PC-9 (cell line): ENCODE data around the gene MLEC. TPM values are rescaled to one million over a fixed set of nuclear protein-coding genes. Genes with fewer than 3 reads are reported as not detected.

Experiments
- BruUV-seq: library from RNA; stranded (reverse); fragments of 400-500 nt; replicated peaks from 2 replicates; lab custom pipeline; 2021; lab: Mats Ljungman, UMichigan
- CTCF ChIA-PET: fragments of 300-600 bp; sonication (Branson Sonifier 250); formaldehyde crosslinking; loops from one replicate; lab custom pipeline; 2022; ENCODE audit warnings: antibody characterized with exemption; lab: Charles Lee
- POLR2A ChIA-PET: fragments of 300-600 bp; sonication (Branson Sonifier 250); formaldehyde crosslinking; loops from one replicate; lab custom pipeline; 2022; ENCODE audit warnings: antibody characterized with exemption; ENCODE audit not compliant: unreplicated experiment; lab: Charles Lee
- DNase-seq, 2 experiments: peaks; one replicate each; pipeline versions ENCODE4 v3.0.0 to v3.0.0-alpha.2; 2015 to 2022; ENCODE audit warnings: mixed read lengths in 1 of 2
- H2AFZ ChIP-seq: fragments of 200-600 bp; sonication (generic); 2 replicates; pipeline ENCODE4 v1.8.1; 2017; ENCODE audit warnings: antibody characterized with exemption
- H3F3A ChIP-seq: fragments of 200-600 bp; sonication (generic); 2 replicates; pipeline ENCODE4 v1.8.1; 2017; ENCODE audit warnings: antibody characterized with exemption, mild to moderate bottlenecking, low read depth; ENCODE audit not compliant: insufficient read depth
- H3K27ac ChIP-seq: fragments of 200-600 bp; sonication (generic); 2 replicates; pipeline ENCODE4 v1.6.1; 2016; ENCODE audit warnings: mixed run types
- H3K27me3 ChIP-seq: fragments of 200-600 bp; sonication (generic); 2 replicates; pipeline ENCODE4 v1.6.1; 2016; ENCODE audit warnings: low read depth, mixed run types; ENCODE audit not compliant: insufficient read depth
- H3K36me3 ChIP-seq: fragments of 200-600 bp; sonication (generic); 2 replicates; pipeline ENCODE4 v1.6.1; 2016; ENCODE audit warnings: low read depth, mixed run types
- H3K4me1 ChIP-seq: fragments of 200-600 bp; sonication (generic); replicated peaks from 2 replicates; pipeline ENCODE4 v1.6.1; 2016; ENCODE audit warnings: mixed run types; ENCODE audit not compliant: insufficient read depth
- H3K4me2 ChIP-seq: fragments of 200-600 bp; sonication (generic); 2 replicates; pipeline ENCODE4 v1.6.1; 2017; ENCODE audit warnings: mixed run types
- H3K4me3 ChIP-seq: fragments of 200-600 bp; sonication (generic); 2 replicates; pipeline ENCODE4 v1.6.1; 2016; ENCODE audit warnings: mixed run types
- H3K79me2 ChIP-seq: fragments of 200-600 bp; sonication (generic); 2 replicates; pipeline ENCODE4 v1.6.1; 2017; ENCODE audit warnings: low read depth, mixed run types
- H3K9me2 ChIP-seq: fragments of 200-600 bp; sonication (generic); 2 replicates; pipeline ENCODE4 v1.8.1; 2017; ENCODE audit warnings: mild to moderate bottlenecking; ENCODE audit not compliant: insufficient read depth
- H3K9me3 ChIP-seq: fragments of 200-600 bp; sonication (generic); 2 replicates; pipeline ENCODE4 v1.8.1; 2016; ENCODE audit warnings: low read depth; ENCODE audit not compliant: insufficient read depth
- H4K20me1 ChIP-seq: fragments of 200-600 bp; sonication (generic); 2 replicates; pipeline ENCODE4 v1.8.1; 2017; ENCODE audit not compliant: insufficient read depth
- EZH2 ChIP-seq: fragments of 200-600 bp; sonication (generic); IDR thresholded peaks from 2 replicates; pipeline ENCODE4 v1.8.0; 2017; ENCODE audit warnings: antibody characterized with exemption, low read depth
- intact Hi-C: fragments of 100-400 bp; cut with micrococcal nuclease; formaldehyde crosslinking; loops from one replicate; pipeline ENCODE4 v1.10.0; 2022; ENCODE audit not compliant: unreplicated experiment
- total RNA-seq: library from RNA; stranded (reverse); gene quantifications from 2 replicates; pipeline ENCODE4 v1.2.3, GENCODE V29; 2021
- TF ChIP-seq, protein P1 (sequence below): fragments of 200-600 bp; sonication (generic); conservative IDR thresholded peaks from 2 replicates; pipeline ENCODE4 v1.6.1; 2017; ENCODE audit warnings: mixed run types, antibody characterized with exemption, mild to moderate bottlenecking, moderate library complexity

MLEC gene
- total RNA-seq, 1 experiment from 2014 or later = 131 TPM

DNA sequence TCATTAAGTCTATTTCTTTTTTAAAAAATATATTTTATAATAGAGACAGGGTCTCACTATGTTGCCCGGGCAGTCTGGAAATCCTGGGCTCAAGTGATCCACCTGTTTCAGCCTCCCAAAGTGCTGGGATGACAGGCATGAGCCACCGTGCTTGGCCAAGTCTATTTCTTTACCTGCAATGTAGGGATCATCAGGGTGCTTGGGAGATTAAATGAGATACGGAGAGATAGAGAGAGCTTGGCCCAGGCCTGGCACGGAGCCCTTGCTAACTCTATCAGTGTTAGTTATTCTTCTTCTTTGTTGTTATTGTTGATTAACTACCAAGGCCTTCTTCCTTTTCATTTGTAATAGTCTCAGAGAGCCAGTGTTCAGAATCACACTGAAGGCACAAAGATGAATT, 43.4 kb upstream of the MLEC start:
- Histone ChIP-seq H3K4me2 (no peak overlapping the region), H2AFZ (no peak overlapping the region), H3K36me3 (no peaks in the 10 kb centered on the region), H3K27ac (no peak overlapping the region), H3F3A (0 out of 2 replicates have a peak, but pooled peaks cover 4% of the 10 kb centered on the region), H3K27me3 (peaks cover 27% of the 10 kb centered on the region), H3K9me3 (no peaks in the 10 kb centered on the region), H3K4me3 (no peak overlapping the region), H3K79me2 (no peaks in the 10 kb centered on the region), H4K20me1 (no peaks in the 10 kb centered on the region; the same call in 1 of the 2 replicates), H3K9me2 (no peaks in the 10 kb centered on the region), H3K4me1 (peaks cover 5% of the 10 kb centered on the region)
- DNase-seq = no peak
- BruUV-seq = no TSS peak
- intact Hi-C loops = loop anchor here (10.0 kb wide), 1 partner anchor 289 kb away; no protein-coding TSS in a partner anchor
- TF ChIP-seq EZH2 = no peak
- TF ChIP-seq, protein P1, sequence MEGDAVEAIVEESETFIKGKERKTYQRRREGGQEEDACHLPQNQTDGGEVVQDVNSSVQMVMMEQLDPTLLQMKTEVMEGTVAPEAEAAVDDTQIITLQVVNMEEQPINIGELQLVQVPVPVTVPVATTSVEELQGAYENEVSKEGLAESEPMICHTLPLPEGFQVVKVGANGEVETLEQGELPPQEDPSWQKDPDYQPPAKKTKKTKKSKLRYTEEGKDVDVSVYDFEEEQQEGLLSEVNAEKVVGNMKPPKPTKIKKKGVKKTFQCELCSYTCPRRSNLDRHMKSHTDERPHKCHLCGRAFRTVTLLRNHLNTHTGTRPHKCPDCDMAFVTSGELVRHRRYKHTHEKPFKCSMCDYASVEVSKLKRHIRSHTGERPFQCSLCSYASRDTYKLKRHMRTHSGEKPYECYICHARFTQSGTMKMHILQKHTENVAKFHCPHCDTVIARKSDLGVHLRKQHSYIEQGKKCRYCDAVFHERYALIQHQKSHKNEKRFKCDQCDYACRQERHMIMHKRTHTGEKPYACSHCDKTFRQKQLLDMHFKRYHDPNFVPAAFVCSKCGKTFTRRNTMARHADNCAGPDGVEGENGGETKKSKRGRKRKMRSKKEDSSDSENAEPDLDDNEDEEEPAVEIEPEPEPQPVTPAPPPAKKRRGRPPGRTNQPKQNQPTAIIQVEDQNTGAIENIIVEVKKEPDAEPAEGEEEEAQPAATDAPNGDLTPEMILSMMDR = no peak
- POLR2A ChIA-PET = no interaction called here
- CTCF ChIA-PET = no interaction called here

DNA sequence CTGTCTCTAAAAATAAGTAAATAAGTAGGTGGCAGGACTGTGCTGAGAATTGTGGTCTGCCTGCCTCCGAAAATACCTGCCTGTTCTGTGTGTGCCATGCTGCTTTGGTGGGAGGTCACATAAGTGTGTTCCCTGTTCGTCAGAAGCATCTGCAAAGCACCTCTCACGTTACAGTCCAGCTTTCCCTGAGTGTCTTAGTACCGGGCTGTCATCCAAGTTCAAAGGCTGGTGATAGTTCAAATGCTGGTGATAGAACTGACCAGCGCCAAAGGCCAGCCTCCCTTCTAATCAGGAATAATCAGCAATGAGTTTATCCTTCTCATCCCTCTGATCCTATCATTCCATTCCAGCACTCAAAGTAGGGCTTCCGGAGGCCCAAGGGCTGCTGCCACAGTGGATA, 40.9 kb upstream of the MLEC start:
- no peak for DNase-seq
- ChIA-PET CTCF (interaction anchor here (0.5 kb wide), 1 partner anchor 547 kb away, joined by 3 read pairs; no protein-coding TSS in a partner anchor), POLR2A (interaction anchor here (0.5 kb wide), 1 partner anchor 65 kb away, joined by 3 read pairs; the partner anchor contains the start of gene POP5)
- no peak overlapping the region for H2AFZ ChIP-seq
- peaks cover 27% of the 10 kb centered on the region for H3K27me3 ChIP-seq
- intact Hi-C loops = loop anchor here (5.0 to 10.0 kb wide), 4 partner anchors 291 to 451 kb away; no protein-coding TSS in a partner anchor
- H3K36me3 ChIP-seq = no peaks in the 10 kb centered on the region
- no peaks in the 10 kb centered on the region for H3K9me3 ChIP-seq
- no peaks in the 10 kb centered on the region for H3K9me2 ChIP-seq
- no TSS peak for BruUV-seq
- H3K4me2 ChIP-seq = no peak overlapping the region
- H3K4me3 ChIP-seq = no peak overlapping the region
- no peaks in the 10 kb centered on the region; the same call in 1 of the 2 replicates for H4K20me1 ChIP-seq
- no peak overlapping the region for H3K27ac ChIP-seq
- peaks cover 5% of the 10 kb centered on the region for H3K4me1 ChIP-seq
- no peak for TF ChIP-seq EZH2
- TF ChIP-seq, protein P1 = no peak
- H3F3A ChIP-seq = no peaks in the 10 kb centered on the region
- no peaks in the 10 kb centered on the region for H3K79me2 ChIP-seq

DNA sequence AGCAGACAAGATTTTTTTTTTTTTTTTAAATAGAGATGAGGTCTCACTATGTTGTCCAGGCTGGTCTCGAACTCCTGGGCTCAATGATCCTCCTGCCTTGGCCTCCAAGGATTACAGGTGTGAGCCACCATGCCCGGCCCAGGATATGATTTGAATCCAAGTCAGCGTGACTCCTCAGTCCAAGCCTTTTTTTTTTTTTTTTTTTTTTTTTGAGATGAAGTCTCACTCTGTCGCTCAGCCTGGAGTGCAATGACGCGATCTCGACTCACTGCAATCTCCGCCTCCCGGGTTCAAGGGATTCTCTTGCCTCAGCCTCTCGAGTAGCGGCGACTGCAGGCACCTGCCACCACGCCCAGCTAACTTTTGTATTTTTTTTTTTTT, 39.6 kb upstream of the MLEC start:
- CTCF ChIA-PET = interaction anchor here (0.6 to 0.7 kb wide), 3 partner anchors 71 to 583 kb away, joined by 3 to 6 read pairs (median 3); no protein-coding TSS in a partner anchor
- Histone ChIP-seq H3K4me2 (no peak overlapping the region), H3K27me3 (peaks cover 17% of the 10 kb centered on the region)

More for the DNA sequence above, 39.6 kb upstream of the MLEC start:
- H3K36me3 ChIP-seq = no peaks in the 10 kb centered on the region
- H3K27ac ChIP-seq = no peak overlapping the region
- no peaks in the 10 kb centered on the region for H3F3A ChIP-seq
- intact Hi-C loops = loop anchor here (1.0 to 10.0 kb wide), 6 partner anchors 39 to 450 kb away; no protein-coding TSS in a partner anchor
- H3K4me3 ChIP-seq = no peak overlapping the region
- no peaks in the 10 kb centered on the region for H3K9me2 ChIP-seq
- no TSS peak for BruUV-seq
- DNase-seq = no peak
- TF ChIP-seq, protein P1 = no peak
- no peak for TF ChIP-seq EZH2
- H4K20me1 ChIP-seq = no peaks in the 10 kb centered on the region; the same call in 1 of the 2 replicates
- no peak overlapping the region for H2AFZ ChIP-seq
- no peaks in the 10 kb centered on the region for H3K9me3 ChIP-seq
- POLR2A ChIA-PET = interaction anchor here (0.7 kb wide), 1 partner anchor 239 kb away, joined by 12 read pairs; no protein-coding TSS in a partner anchor
- no peaks in the 10 kb centered on the region for H3K79me2 ChIP-seq
- H3K4me1 ChIP-seq = peaks cover 5% of the 10 kb centered on the region; the same call in 1 of the 2 replicates
